Smooth muscle cell (in vitro differentiated cells): Measurements from ENCODE around the gene AIFM2. TPM values are rescaled to one million over a fixed set of nuclear protein-coding genes. Genes with fewer than 3 reads are reported as not detected.

Experiments used
- DNase-seq: peaks from one replicate; lab custom pipeline; 2025; ENCODE audit not compliant: unreplicated experiment; lab: John Stamatoyannopoulos, UW
- H2AFZ ChIP-seq: fragments of 200-600 bp; sonication (generic); 2 replicates; pipeline ENCODE4 v1.6.0; 2016; ENCODE audit warnings: antibody characterized with exemption, low read depth, mild to moderate bottlenecking
- H3F3A ChIP-seq: fragments of 200-600 bp; sonication (generic); 2 replicates; pipeline ENCODE4 v1.6.0; 2017; ENCODE audit warnings: antibody characterized with exemption, low read depth
- H3K27ac ChIP-seq: fragments of 200-600 bp; sonication (generic); 2 replicates; pipeline ENCODE4 v1.5.1; 2016; ENCODE audit warnings: low read depth, mild to moderate bottlenecking
- H3K27me3 ChIP-seq: fragments of 200-600 bp; sonication (generic); 2 replicates; pipeline ENCODE4 v1.6.1; 2016; ENCODE audit warnings: low read depth, mild to moderate bottlenecking
- H3K36me3 ChIP-seq: fragments of 200-600 bp; sonication (generic); 2 replicates; pipeline ENCODE4 v1.5.1; 2016; ENCODE audit warnings: low read depth
- H3K4me1 ChIP-seq: fragments of 200-600 bp; sonication (generic); 2 replicates; pipeline ENCODE4 v1.5.1; 2016; ENCODE audit warnings: low read depth
- H3K4me2 ChIP-seq: fragments of 200-600 bp; sonication (generic); 2 replicates; pipeline ENCODE4 v1.6.0; 2016; ENCODE audit warnings: mild to moderate bottlenecking
- H3K4me3 ChIP-seq: fragments of 200-600 bp; sonication (generic); 2 replicates; pipeline ENCODE4 v1.5.1; 2016; ENCODE audit warnings: mild to moderate bottlenecking
- H3K79me2 ChIP-seq: fragments of 200-600 bp; sonication (generic); 2 replicates; pipeline ENCODE4 v1.6.0; 2016; ENCODE audit warnings: low read depth, mild to moderate bottlenecking
- H3K9ac ChIP-seq: fragments of 200-600 bp; sonication (generic); 2 replicates; pipeline ENCODE4 v1.6.0; 2016; ENCODE audit warnings: low read depth
- H3K9me3 ChIP-seq: fragments of 200-600 bp; sonication (generic); replicated peaks from 2 replicates; pipeline ENCODE4 v1.5.1; 2016; ENCODE audit warnings: low read depth
- H4K20me1 ChIP-seq: fragments of 200-600 bp; sonication (generic); 2 replicates; pipeline ENCODE4 v1.6.0; 2016; ENCODE audit warnings: low read depth
- CTCF ChIP-seq: fragments of 200-600 bp; sonication (generic); IDR thresholded peaks from 2 replicates; pipeline ENCODE4 v1.5.1; 2017; ENCODE audit warnings: borderline replicate concordance, mild to moderate bottlenecking, antibody characterized with exemption; ENCODE audit not compliant: insufficient read depth, poor library complexity, severe bottlenecking
- WGBS: methylation state at CpG from one replicate; pipeline ENCODE4 v1.1.7; 2016; ENCODE audit warnings: low lambda C conversion rate; 5-methylcytosine and 5-hydroxymethylcytosine counted together
- polyA plus RNA-seq: library from polyadenylated mRNA; unstranded; fragments of >200 nt; fragmentation: Nextera tagmentation; extraction: Ambion mirVana; gene quantifications from 2 replicates; pipeline ENCODE4 v1.2.1, GENCODE V29; 2016
- total RNA-seq: library from RNA; depleted of rRNA; stranded (reverse); fragments of >200 nt; gene quantifications from 2 replicates; pipeline ENCODE4 v1.2.3, GENCODE V29; 2014

Gene AIFM2
- total and polyA plus RNA-seq, 2 experiments from 2014 or later = 2.2 to 3.6 TPM

- Histone ChIP-seq H3K4me2 (no peak overlapping the region), H3K27me3 (no peaks in the 10 kb centered on the region), H2AFZ (no peak overlapping the region), H3K4me1 (no peaks in the 10 kb centered on the region), H3K9me3 (no peaks in the 10 kb centered on the region), H4K20me1 (no peaks in the 10 kb centered on the region), H3K79me2 (no peaks in the 10 kb centered on the region), H3F3A (no peaks in the 10 kb centered on the region), H3K27ac (no peak overlapping the region), H3K9ac (no peak overlapping the region), H3K4me3 (no peak overlapping the region), H3K36me3 (no peaks in the 10 kb centered on the region)
- 91% methylated on average over 7 of the region's 7 CpGs for WGBS
- DNase-seq = no peak
- TF ChIP-seq CTCF = no peak
Measured at GRCh38 chr10:70078937-70079336, 53.7 kb downstream of the AIFM2 start.

- H3K9me3 ChIP-seq = no peaks in the 10 kb centered on the region
- no peaks in the 10 kb centered on the region for H4K20me1 ChIP-seq
- no peak overlapping the region for H3K9ac ChIP-seq
- H3K4me2 ChIP-seq = no peak overlapping the region
- H2AFZ ChIP-seq = no peak overlapping the region
- no peak for DNase-seq
- WGBS = 93% methylated on average over 5 of the region's 5 CpGs
- H3K4me3 ChIP-seq = no peak overlapping the region
- H3K36me3 ChIP-seq = no peaks in the 10 kb centered on the region
- no peak overlapping the region for H3K27ac ChIP-seq
- H3K79me2 ChIP-seq = no peaks in the 10 kb centered on the region
- no peaks in the 10 kb centered on the region for H3F3A ChIP-seq
- no peaks in the 10 kb centered on the region for H3K27me3 ChIP-seq
- TF ChIP-seq CTCF = no peak
- H3K4me1 ChIP-seq = no peaks in the 10 kb centered on the region
Measured at GRCh38 chr10:70078329-70078728, 54.3 kb downstream of the AIFM2 start.

- no peaks in the 10 kb centered on the region for H3K79me2 ChIP-seq
- no peak overlapping the region for H2AFZ ChIP-seq
- no peaks in the 10 kb centered on the region for H3K36me3 ChIP-seq
- H3K4me1 ChIP-seq = no peaks in the 10 kb centered on the region
- H3K4me3 ChIP-seq = no peak overlapping the region
- DNase-seq = no peak
- no peaks in the 10 kb centered on the region for H3K9me3 ChIP-seq
- H3F3A ChIP-seq = no peaks in the 10 kb centered on the region
- no peaks in the 10 kb centered on the region for H3K27me3 ChIP-seq
- H4K20me1 ChIP-seq = peaks cover 6% of the 10 kb centered on the region
- WGBS = 83% methylated on average over 2 of the region's 2 CpGs
- no peak for TF ChIP-seq CTCF
- no peak overlapping the region for H3K27ac ChIP-seq
- H3K4me2 ChIP-seq = no peak overlapping the region
- H3K9ac ChIP-seq = no peak overlapping the region
Measured at GRCh38 chr10:70074971-70075370, 57.7 kb downstream of the AIFM2 start.

GRCh38 chr10:70074165-70074564, 58.5 kb downstream of the AIFM2 start:
- H3F3A ChIP-seq = no peaks in the 10 kb centered on the region
- no peak overlapping the region for H3K4me2 ChIP-seq
- H3K27me3 ChIP-seq = no peaks in the 10 kb centered on the region
- no peak overlapping the region for H3K27ac ChIP-seq
- no peak for TF ChIP-seq CTCF
- H3K9me3 ChIP-seq = no peaks in the 10 kb centered on the region
- no peaks in the 10 kb centered on the region for H3K79me2 ChIP-seq
- no peak for DNase-seq
- no peaks in the 10 kb centered on the region for H3K36me3 ChIP-seq
- H3K4me3 ChIP-seq = no peak overlapping the region
- H3K4me1 ChIP-seq = no peaks in the 10 kb centered on the region
- no peak overlapping the region for H3K9ac ChIP-seq
- peaks cover 14% of the 10 kb centered on the region for H4K20me1 ChIP-seq
- no peak overlapping the region for H2AFZ ChIP-seq
- 84% methylated on average over 2 of the region's 2 CpGs for WGBS
